Right atrium auricular region (tissue), 2 donors: ENCODE data around the gene PPP1R9B. TPM values are rescaled to one million over a fixed set of nuclear protein-coding genes. Genes with fewer than 3 reads are reported as not detected.
A peak's percentile ranks its signal among the peaks of the same experiment; 100 is the strongest.

Experiments
- DNase-seq: peaks from one replicate; pipeline ENCODE4 v3.0.0-alpha.2; 2019; ENCODE audit warnings: low spot score
- H3K27ac ChIP-seq, 2 donors: fragments of 200-600 bp; sonication (generic); 1 replicate in 1 of 2; 2 replicates in 1 of 2; pipeline ENCODE4 v1.5.1; 2016 to 2019
- H3K27me3 ChIP-seq, 2 donors: fragments of 200-600 bp; sonication (generic); one replicate each; pipeline versions ENCODE4 v1.5.1 to v1.6.0; 2017 to 2019
- H3K36me3 ChIP-seq: fragments of 200-600 bp; sonication (generic); one replicate; pipeline ENCODE4 v1.5.1; 2016
- H3K4me1 ChIP-seq, 2 donors: fragments of 200-600 bp; sonication (generic); one replicate each; pipeline versions ENCODE4 v1.5.1 to v1.6.0; 2017 to 2019
- H3K4me3 ChIP-seq, 2 donors: fragments of 200-600 bp; sonication (generic); 1 replicate in 1 of 2; 2 replicates in 1 of 2; pipeline ENCODE4 v1.5.1; 2017 to 2019; ENCODE audit warnings: mild to moderate bottlenecking in 1 of 2, moderate library complexity in 1 of 2
- H3K9me3 ChIP-seq, 2 donors: fragments of 200-600 bp; sonication (generic); one replicate each; pipeline ENCODE4 v1.5.1; 2019
- total RNA-seq, 2 donors: library from RNA; depleted of rRNA; stranded (reverse); fragments of >200 nt; gene quantifications; one replicate each; pipeline ENCODE4 v1.1.0, GENCODE V29; 2016
- TF ChIP-seq, protein P1 (sequence below), 2 donors: fragments of 200-600 bp; sonication (generic); IDR thresholded peaks; one replicate each; pipeline ENCODE4 v1.5.1; 2019; ENCODE audit warnings: antibody characterized with exemption in 2 of 2

Gene PPP1R9B, protein sequence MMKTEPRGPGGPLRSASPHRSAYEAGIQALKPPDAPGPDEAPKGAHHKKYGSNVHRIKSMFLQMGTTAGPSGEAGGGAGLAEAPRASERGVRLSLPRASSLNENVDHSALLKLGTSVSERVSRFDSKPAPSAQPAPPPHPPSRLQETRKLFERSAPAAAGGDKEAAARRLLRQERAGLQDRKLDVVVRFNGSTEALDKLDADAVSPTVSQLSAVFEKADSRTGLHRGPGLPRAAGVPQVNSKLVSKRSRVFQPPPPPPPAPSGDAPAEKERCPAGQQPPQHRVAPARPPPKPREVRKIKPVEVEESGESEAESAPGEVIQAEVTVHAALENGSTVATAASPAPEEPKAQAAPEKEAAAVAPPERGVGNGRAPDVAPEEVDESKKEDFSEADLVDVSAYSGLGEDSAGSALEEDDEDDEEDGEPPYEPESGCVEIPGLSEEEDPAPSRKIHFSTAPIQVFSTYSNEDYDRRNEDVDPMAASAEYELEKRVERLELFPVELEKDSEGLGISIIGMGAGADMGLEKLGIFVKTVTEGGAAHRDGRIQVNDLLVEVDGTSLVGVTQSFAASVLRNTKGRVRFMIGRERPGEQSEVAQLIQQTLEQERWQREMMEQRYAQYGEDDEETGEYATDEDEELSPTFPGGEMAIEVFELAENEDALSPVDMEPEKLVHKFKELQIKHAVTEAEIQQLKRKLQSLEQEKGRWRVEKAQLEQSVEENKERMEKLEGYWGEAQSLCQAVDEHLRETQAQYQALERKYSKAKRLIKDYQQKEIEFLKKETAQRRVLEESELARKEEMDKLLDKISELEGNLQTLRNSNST
- 10 to 100 TPM; 16.9 to 24.2 TPM for total RNA-seq

DNA sequence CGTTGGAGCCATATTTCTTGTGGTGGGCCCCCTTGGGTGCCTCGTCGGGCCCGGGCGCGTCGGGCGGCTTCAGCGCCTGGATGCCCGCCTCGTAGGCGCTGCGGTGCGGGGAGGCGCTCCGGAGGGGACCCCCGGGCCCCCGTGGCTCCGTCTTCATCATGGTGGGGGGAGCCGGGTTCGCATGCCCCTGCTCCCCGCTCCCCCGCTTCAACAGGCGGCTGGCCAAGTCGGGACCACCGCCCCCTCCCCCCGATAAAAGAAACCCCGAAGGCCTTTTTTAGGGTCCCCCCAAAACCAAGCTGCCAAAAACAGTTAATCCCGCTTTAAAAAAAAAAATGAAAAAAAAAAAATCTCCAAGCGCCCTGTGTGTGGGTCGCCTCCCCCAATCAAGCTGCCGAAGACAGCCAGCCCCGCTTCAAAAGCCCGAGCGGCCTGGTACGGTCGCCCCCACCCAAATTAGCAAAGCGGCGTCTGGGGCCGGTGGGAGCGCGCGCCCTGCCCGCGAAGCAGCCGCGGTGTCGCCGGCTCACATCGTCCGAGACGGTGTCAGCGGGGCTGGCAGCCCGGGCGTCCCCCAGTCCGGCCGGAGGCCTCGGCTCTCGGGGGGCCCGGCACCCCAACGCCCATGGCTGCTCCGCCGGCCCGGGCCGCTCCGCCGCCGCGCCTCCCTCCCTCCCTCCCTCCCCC lies at the start of gene PPP1R9B:
Gene PPP1R9B (minus strand): TSS at position 324 of the 687 bp plus-strand sequence. CDS start 164 bp downstream, at position 160.
- Histone ChIP-seq H3K36me3 (no peaks in the 10 kb centered on the region), H3K27me3 (no peaks in the 10 kb centered on the region), H3K4me1 (peaks cover 0 to 87% of the 10 kb centered on the region in 2 donors), H3K9me3 (no peaks in the 10 kb centered on the region), H3K4me3 (peak within 1 kb of the TSS; percentile 78 to 87), H3K27ac (peak within 1 kb of the TSS; percentile 94 to 95)
- DNase-seq: no peak
- TF ChIP-seq, protein P1, sequence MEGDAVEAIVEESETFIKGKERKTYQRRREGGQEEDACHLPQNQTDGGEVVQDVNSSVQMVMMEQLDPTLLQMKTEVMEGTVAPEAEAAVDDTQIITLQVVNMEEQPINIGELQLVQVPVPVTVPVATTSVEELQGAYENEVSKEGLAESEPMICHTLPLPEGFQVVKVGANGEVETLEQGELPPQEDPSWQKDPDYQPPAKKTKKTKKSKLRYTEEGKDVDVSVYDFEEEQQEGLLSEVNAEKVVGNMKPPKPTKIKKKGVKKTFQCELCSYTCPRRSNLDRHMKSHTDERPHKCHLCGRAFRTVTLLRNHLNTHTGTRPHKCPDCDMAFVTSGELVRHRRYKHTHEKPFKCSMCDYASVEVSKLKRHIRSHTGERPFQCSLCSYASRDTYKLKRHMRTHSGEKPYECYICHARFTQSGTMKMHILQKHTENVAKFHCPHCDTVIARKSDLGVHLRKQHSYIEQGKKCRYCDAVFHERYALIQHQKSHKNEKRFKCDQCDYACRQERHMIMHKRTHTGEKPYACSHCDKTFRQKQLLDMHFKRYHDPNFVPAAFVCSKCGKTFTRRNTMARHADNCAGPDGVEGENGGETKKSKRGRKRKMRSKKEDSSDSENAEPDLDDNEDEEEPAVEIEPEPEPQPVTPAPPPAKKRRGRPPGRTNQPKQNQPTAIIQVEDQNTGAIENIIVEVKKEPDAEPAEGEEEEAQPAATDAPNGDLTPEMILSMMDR (IDR thresholded peaks at IDR 0.05): no peak

DNA sequence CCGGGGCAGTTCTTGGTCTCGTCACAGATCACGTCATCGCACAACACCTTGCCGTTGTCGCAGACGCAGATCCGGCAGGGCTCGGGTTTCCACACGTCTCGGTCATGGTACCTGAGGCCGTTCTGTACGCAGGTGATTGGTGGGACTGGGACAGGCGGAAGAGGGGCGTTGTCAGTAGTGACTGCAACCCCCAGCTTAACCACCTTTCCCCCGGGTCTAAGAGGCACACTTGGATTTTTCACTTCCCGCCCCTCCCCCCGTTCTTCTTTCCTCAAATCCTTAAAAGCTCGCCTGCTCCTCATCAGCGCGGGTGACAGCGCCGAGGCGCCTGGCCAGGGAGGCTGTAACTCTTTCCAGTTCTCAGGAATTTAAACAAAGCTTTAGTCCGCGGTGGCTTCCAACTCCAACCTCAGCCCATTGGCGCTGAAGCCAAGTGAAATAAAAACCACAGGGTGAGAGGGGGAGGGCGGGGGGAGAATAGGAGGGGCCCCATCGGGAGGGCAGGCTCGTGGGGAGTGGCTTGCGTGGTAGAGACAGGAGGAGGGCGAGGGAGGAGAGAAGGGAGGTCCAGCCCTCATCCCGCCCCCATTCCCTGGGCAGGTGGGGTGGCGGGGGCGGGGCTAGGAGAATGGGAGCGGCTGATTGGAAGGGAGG lies 49.5 kb upstream of the PPP1R9B start:
- TF ChIP-seq, protein P1 (IDR thresholded peaks at IDR 0.05): no peak
- peak; percentile 94 for DNase-seq
- Histone ChIP-seq H3K27ac (peak overlapping the region; percentile 79 to 93), H3K27me3 (no peaks in the 10 kb centered on the region), H3K36me3 (peaks cover 44% of the 10 kb centered on the region), H3K4me3 (peak overlapping the region; percentile 34 to 54), H3K4me1 (peaks cover 0 to 39% of the 10 kb centered on the region in 2 donors), H3K9me3 (no peaks in the 10 kb centered on the region)

DNA sequence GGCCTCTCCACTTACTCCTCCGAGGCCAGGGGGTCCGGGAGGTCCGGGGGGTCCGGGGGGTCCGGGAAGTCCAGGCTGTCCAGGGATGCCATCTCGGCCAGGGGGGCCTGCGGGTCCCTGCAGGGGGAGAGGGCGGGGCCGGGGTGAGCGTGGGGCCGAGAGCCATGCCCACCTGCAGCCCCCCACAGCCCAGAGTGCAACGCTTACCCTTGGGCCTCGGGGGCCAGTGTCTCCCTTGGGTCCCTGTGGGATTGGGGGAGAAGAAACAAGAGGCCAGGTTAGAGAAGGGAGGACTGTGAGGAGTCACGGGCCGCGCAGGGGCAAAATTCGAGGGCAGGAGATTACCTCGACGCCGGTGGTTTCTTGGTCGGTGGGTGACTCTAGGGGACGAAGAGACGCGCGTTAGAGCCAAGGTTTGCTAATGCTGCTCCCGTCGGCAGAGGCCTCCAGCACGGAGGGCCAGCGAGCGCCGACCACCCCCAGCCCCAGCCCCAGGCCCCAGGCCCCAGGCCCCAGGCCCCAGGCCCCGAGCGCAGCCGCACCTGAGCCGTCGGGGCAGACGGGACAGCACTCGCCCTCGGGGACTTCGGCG lies 48.8 kb upstream of the PPP1R9B start:
- peaks cover 0 to 39% of the 10 kb centered on the region in 2 donors for H3K4me1 ChIP-seq
- no peak for DNase-seq
- H3K4me3 ChIP-seq: peak overlapping the region; percentile 34 to 54

DNA sequence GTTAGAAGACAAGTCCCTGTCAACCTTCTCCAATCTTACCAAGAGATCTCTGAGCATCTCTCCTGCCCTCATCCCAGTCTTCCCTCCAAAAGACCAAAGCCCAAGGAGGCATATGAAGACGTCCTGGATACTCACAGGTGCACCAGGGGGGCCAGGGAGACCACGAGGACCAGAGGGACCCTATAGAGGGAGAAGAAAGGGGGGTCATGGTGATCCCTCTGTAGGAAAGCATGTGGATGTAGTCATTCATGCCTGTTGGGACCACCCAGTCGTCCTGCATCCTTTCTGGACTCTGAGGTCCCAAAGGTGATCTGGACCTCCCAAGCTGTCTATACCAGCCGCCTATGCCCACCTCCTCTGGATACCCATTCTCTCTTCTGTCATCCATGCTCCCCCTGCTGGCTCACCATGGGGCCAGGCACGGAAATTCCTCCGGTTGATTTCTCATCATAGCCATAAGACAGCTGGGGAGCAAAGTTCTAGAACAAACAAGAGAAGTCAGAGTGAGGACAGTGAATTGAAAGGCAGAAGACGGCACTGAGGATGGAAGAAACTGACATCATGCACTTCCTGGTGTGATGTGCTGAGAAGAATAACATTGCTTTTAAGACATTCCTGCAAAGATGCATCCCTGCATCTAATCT lies 47.7 kb upstream of the PPP1R9B start:
- TF ChIP-seq, protein P1 (IDR thresholded peaks at IDR 0.05): peak; percentile 27 to 75
- H3K4me1 ChIP-seq: peaks cover 0 to 39% of the 10 kb centered on the region in 2 donors
- H3K9me3 ChIP-seq: no peaks in the 10 kb centered on the region
- peak overlapping the region; percentile 46 to 79 for H3K27ac ChIP-seq
- no peak overlapping the region for H3K4me3 ChIP-seq
- DNase-seq: peak; percentile 79
- no peaks in the 10 kb centered on the region for H3K27me3 ChIP-seq
- peaks cover 59% of the 10 kb centered on the region for H3K36me3 ChIP-seq

More for the DNA sequence above, 48.8 kb upstream of the PPP1R9B start:
- TF ChIP-seq, protein P1 (IDR thresholded peaks at IDR 0.05): no peak
- H3K27ac ChIP-seq: peak overlapping the region; percentile 79 to 93
- H3K9me3 ChIP-seq: no peaks in the 10 kb centered on the region
- H3K36me3 ChIP-seq: peaks cover 50% of the 10 kb centered on the region
- no peaks in the 10 kb centered on the region for H3K27me3 ChIP-seq
